Measurements from ENCODE around the gene SMG7.

The SMG7 gene

GRCh38 chr1:183586455-183586854, 114.2 kb downstream of the SMG7 start:
- intact Hi-C loops (cut with micrococcal nuclease) = loop anchor here (5.0 kb wide), 1 partner anchor 36 kb away; no protein-coding TSS in a partner anchor
- no peaks in the 10 kb centered on the region for H3K27me3 Mint-ChIP-seq
- peak overlapping the region; percentile 78 for H3K4me3 Mint-ChIP-seq
- no peaks in the 10 kb centered on the region for H3K9me3 Mint-ChIP-seq
- peaks cover 55% of the 10 kb centered on the region for H3K4me1 Mint-ChIP-seq (ENCODE audit: low read depth)
- peaks cover 89% of the 10 kb centered on the region for H3K36me3 Mint-ChIP-seq (ENCODE audit: low read depth)
- H3K27ac Mint-ChIP-seq = peak overlapping the region; percentile 95

DNA sequence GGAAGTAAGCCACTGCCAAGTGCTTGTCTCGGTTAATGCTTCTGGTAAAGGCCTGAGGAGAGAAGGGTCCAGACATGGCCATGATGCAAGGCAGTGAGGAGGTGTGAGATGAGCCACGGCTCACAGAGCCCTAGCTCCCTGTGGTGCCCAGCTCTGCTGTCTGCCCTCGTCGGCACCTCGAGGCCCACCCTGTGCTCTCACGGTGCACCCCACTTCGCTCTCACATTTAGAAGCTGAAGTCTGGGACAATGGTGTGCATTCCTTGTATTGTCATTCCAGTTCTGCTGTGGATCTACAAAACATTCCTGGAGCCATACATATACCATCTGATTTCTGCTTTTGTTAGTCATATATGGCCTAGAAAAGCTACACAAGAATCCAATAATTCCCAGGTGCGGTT, 114.6 kb downstream of the SMG7 start:
- intact Hi-C loops (cut with micrococcal nuclease) = loop anchor here (5.0 kb wide), 1 partner anchor 35 kb away; no protein-coding TSS in a partner anchor
- no peaks in the 10 kb centered on the region for H3K27me3 Mint-ChIP-seq
- peak overlapping the region; percentile 78 for H3K4me3 Mint-ChIP-seq
- H3K4me1 Mint-ChIP-seq (ENCODE audit: low read depth) = peaks cover 51% of the 10 kb centered on the region
- H3K27ac Mint-ChIP-seq = peak overlapping the region; percentile 95
- peaks cover 85% of the 10 kb centered on the region for H3K36me3 Mint-ChIP-seq (ENCODE audit: low read depth)
- H3K9me3 Mint-ChIP-seq = no peaks in the 10 kb centered on the region

- Mint-ChIP-seq H3K4me3 (peak overlapping the region; percentile 93), H3K9me3 (no peaks in the 10 kb centered on the region), H3K27ac (peak overlapping the region; percentile 95), H3K36me3 (ENCODE audit: low read depth) (peaks cover 66% of the 10 kb centered on the region), H3K4me1 (ENCODE audit: low read depth) (peaks cover 51% of the 10 kb centered on the region), H3K27me3 (no peaks in the 10 kb centered on the region)
- intact Hi-C loops (cut with micrococcal nuclease) = loop anchor here (5.0 kb wide), 1 partner anchor 33 kb away; no protein-coding TSS in a partner anchor
Observed at GRCh38 chr1:183588827-183589226, 116.5 kb downstream of the SMG7 start.

DNA sequence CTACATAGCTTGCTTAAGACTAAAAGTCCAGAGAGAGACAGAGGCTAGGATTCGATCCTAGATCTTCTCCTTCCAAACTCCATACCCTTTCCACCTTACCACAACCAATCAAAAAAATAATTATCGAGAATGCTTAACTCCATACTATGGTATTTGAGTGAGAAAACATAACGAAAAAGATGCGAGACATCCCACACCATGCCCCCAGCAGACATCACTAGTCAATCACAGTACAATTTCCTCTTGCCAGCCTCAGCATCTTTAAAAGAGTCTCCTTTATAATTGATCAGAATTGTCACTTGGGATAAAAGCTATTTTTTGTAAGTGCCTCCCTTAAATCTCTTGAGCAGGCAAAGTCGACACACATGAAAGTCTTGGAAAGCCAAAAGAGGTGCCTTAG, 117.1 kb downstream of the SMG7 start:
- Mint-ChIP-seq H3K4me1 (ENCODE audit: low read depth) (peaks cover 48% of the 10 kb centered on the region), H3K36me3 (ENCODE audit: low read depth) (peaks cover 60% of the 10 kb centered on the region), H3K4me3 (peak overlapping the region; percentile 93), H3K27me3 (no peaks in the 10 kb centered on the region), H3K27ac (peak overlapping the region; percentile 95), H3K9me3 (no peaks in the 10 kb centered on the region)
- intact Hi-C loops (cut with micrococcal nuclease) = loop anchor here (5.0 kb wide), 1 partner anchor 33 kb away; no protein-coding TSS in a partner anchor

- peak overlapping the region; percentile 93 for H3K4me3 Mint-ChIP-seq
- H3K36me3 Mint-ChIP-seq (ENCODE audit: low read depth) = peaks cover 55% of the 10 kb centered on the region
- H3K4me1 Mint-ChIP-seq (ENCODE audit: low read depth) = peaks cover 47% of the 10 kb centered on the region
- H3K27me3 Mint-ChIP-seq = no peaks in the 10 kb centered on the region
- no peaks in the 10 kb centered on the region for H3K9me3 Mint-ChIP-seq
- intact Hi-C loops (cut with micrococcal nuclease) = loop anchor here (1.0 to 5.0 kb wide), 2 partner anchors 10 to 32 kb away; no protein-coding TSS in a partner anchor
- H3K27ac Mint-ChIP-seq = peak overlapping the region; percentile 95
Observed at GRCh38 chr1:183589874-183590243, 117.6 kb downstream of the SMG7 start.

- Mint-ChIP-seq H3K36me3 (ENCODE audit: low read depth) (peaks cover 49% of the 10 kb centered on the region), H3K4me3 (peak within 1 kb of the TSS; percentile 93), H3K4me1 (ENCODE audit: low read depth) (peaks cover 48% of the 10 kb centered on the region), H3K27ac (peak within 1 kb of the TSS; percentile 95), H3K9me3 (no peaks in the 10 kb centered on the region), H3K27me3 (no peaks in the 10 kb centered on the region)
- intact Hi-C loops (cut with micrococcal nuclease) = loop anchor here (1.0 kb wide), 1 partner anchor 10 kb away; no protein-coding TSS in a partner anchor
Observed at GRCh38 chr1:183590244-183591191, 118.2 kb downstream of the SMG7 start, which contains the start of gene NCF2. Gene NCF2, minus strand, starts transcription at chr1:183590459. Its CDS starts 130 bp downstream, at chr1:183590329.

- no peak overlapping the region for H3K4me3 Mint-ChIP-seq
- no peaks in the 10 kb centered on the region for H3K27me3 Mint-ChIP-seq
- intact Hi-C loops (cut with micrococcal nuclease) = loop anchor here (1.0 kb wide), 1 partner anchor 12 kb away; no protein-coding TSS in a partner anchor
- peaks cover 26% of the 10 kb centered on the region for H3K36me3 Mint-ChIP-seq (ENCODE audit: low read depth)
- peak overlapping the region; percentile 95 for H3K27ac Mint-ChIP-seq
- no peaks in the 10 kb centered on the region for H3K9me3 Mint-ChIP-seq
- peaks cover 46% of the 10 kb centered on the region for H3K4me1 Mint-ChIP-seq (ENCODE audit: low read depth)
Observed at GRCh38 chr1:183592733-183593132, 120.4 kb downstream of the SMG7 start.

DNA sequence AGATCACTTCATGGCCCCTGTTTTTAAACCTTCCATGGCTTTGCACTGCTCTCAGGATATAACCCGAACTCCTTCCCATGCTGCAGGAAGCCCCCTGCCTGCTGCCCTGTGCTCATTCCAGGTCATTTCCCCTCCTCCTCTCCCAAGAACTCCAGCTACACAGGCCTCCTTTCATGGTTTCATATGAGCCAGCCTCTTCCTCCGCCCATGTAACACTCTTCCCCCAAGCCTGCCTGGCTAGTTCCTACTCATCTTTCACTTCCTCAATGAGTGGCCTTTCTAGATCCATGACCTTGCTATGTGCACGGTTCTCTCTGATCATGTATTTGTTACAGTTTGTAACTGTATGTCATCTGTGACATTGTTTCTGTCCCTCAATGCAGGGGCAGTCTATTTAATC, 121.1 kb downstream of the SMG7 start:
- Mint-ChIP-seq H3K4me3 (peak overlapping the region; percentile 57), H3K9me3 (no peaks in the 10 kb centered on the region), H3K27ac (peak overlapping the region; percentile 95), H3K4me1 (ENCODE audit: low read depth) (peaks cover 52% of the 10 kb centered on the region), H3K27me3 (no peaks in the 10 kb centered on the region), H3K36me3 (ENCODE audit: low read depth) (peaks cover 20% of the 10 kb centered on the region)
- intact Hi-C loops (cut with micrococcal nuclease) = loop anchor here (1.0 kb wide), 1 partner anchor 11 kb away; no protein-coding TSS in a partner anchor

- Mint-ChIP-seq H3K27ac (peak overlapping the region; percentile 95), H3K36me3 (ENCODE audit: low read depth) (no peaks in the 10 kb centered on the region), H3K27me3 (no peaks in the 10 kb centered on the region), H3K9me3 (no peaks in the 10 kb centered on the region), H3K4me1 (ENCODE audit: low read depth) (peaks cover 70% of the 10 kb centered on the region), H3K4me3 (no peak overlapping the region)
- intact Hi-C loops (cut with micrococcal nuclease) = no loop called here
Observed at GRCh38 chr1:183595537-183595936, 123.2 kb downstream of the SMG7 start.

DNA sequence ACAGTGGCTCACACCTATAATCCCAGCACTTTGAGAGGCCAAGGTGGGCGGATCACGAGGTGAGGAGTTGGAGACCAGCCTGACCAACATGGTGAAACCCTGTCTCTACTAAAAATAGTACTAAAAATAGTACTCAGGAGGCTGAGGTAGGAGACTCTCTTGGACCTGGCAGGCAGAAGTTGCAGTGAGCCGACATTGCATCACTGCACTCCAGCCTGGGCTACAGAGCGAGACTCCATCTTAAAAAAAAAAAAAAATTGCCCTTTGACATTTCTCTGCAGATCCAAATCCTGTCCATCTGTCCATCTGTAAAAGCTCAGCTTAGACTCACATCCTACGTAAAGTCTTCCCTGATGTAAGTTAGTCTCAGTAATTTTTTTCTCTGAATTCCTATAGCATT, 124.2 kb downstream of the SMG7 start:
- intact Hi-C loops (cut with micrococcal nuclease) = no loop called here
- H3K36me3 Mint-ChIP-seq (ENCODE audit: low read depth) = no peaks in the 10 kb centered on the region
- H3K27me3 Mint-ChIP-seq = no peaks in the 10 kb centered on the region
- H3K4me1 Mint-ChIP-seq (ENCODE audit: low read depth) = peaks cover 69% of the 10 kb centered on the region
- H3K27ac Mint-ChIP-seq = no peak overlapping the region
- no peak overlapping the region for H3K4me3 Mint-ChIP-seq
- no peaks in the 10 kb centered on the region for H3K9me3 Mint-ChIP-seq

DNA sequence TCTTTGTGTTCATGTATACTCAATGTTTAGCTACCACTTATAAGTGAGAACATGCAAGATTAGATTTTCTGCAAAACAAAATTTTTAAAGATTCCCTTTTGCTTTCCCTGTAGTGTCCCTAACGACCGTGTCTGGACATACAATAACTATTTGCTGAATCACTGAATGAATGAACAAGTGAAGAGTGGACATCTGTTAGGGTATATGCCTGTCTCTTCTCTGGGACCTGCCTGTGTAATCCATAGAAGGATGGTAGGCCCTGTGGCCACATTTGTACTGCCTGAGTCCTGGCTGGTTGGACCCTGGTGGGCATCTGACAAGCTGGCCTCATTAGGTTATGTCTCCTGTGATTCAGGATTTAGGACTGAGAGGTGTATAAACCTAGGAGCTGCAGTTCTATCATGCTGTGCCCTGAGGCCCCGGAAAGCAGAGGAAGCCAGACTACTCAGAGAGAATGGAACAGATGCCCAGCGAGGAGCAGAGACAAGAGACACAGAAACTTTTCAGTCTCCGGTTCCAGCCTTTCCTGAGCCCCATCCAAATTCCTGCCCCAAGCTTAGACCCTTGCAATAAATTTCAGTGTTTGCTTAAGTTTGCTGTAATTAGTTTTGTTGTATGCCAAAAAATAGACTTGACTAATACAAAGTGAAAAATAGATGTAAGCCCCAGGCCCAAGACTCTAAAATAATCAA, 125.5 kb downstream of the SMG7 start:
- peak overlapping the region; percentile 51 for H3K27ac Mint-ChIP-seq
- H3K27me3 Mint-ChIP-seq = no peaks in the 10 kb centered on the region
- no peaks in the 10 kb centered on the region for H3K36me3 Mint-ChIP-seq (ENCODE audit: low read depth)
- intact Hi-C loops (cut with micrococcal nuclease) = no loop called here
- no peak overlapping the region for H3K4me3 Mint-ChIP-seq
- peaks cover 73% of the 10 kb centered on the region for H3K4me1 Mint-ChIP-seq (ENCODE audit: low read depth)
- H3K9me3 Mint-ChIP-seq = no peaks in the 10 kb centered on the region

- H3K4me1 Mint-ChIP-seq (ENCODE audit: low read depth) = peaks cover 73% of the 10 kb centered on the region
- H3K27me3 Mint-ChIP-seq = no peaks in the 10 kb centered on the region
- no peaks in the 10 kb centered on the region for H3K9me3 Mint-ChIP-seq
- H3K4me3 Mint-ChIP-seq = no peak overlapping the region
- no peaks in the 10 kb centered on the region for H3K36me3 Mint-ChIP-seq (ENCODE audit: low read depth)
- intact Hi-C loops (cut with micrococcal nuclease) = no loop called here
- peak overlapping the region; percentile 51 for H3K27ac Mint-ChIP-seq
Observed at GRCh38 chr1:183598386-183598785, 126.1 kb downstream of the SMG7 start.

DNA sequence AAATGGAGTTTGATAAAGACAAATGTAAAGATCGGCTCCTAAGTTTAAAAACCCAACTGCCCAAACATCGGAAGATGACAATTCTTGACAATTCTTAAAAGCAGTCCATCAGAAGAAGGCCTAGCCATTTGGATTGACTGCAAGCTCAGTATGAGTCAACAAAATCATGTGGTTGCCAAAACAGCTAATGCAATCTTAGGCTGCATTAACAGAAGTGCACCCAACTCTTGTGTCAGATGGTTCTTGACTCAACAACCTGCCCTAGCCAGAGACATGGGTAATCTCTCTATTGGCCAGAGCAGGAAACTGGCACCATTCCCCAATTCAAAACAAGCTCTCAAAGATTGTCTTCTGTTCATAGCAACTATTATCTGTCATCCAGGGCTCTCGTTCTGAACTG, 127.8 kb downstream of the SMG7 start:
- peak overlapping the region; percentile 97 for H3K27ac Mint-ChIP-seq
- no peaks in the 10 kb centered on the region for H3K9me3 Mint-ChIP-seq
- H3K4me1 Mint-ChIP-seq (ENCODE audit: low read depth) = peaks cover 76% of the 10 kb centered on the region
- no peaks in the 10 kb centered on the region for H3K36me3 Mint-ChIP-seq (ENCODE audit: low read depth)
- no peaks in the 10 kb centered on the region for H3K27me3 Mint-ChIP-seq
- intact Hi-C loops (cut with micrococcal nuclease) = no loop called here
- no peak overlapping the region for H3K4me3 Mint-ChIP-seq

GRCh38 chr1:183600634-183601033, 128.3 kb downstream of the SMG7 start:
- Mint-ChIP-seq H3K9me3 (no peaks in the 10 kb centered on the region), H3K36me3 (ENCODE audit: low read depth) (no peaks in the 10 kb centered on the region), H3K4me3 (peak overlapping the region; percentile 17), H3K27ac (peak overlapping the region; percentile 97), H3K4me1 (ENCODE audit: low read depth) (peaks cover 75% of the 10 kb centered on the region), H3K27me3 (no peaks in the 10 kb centered on the region)
- intact Hi-C loops (cut with micrococcal nuclease) = no loop called here
